Subcutaneous abdominal adipose tissue (tissue), 5 donors: ENCODE data around the gene GPATCH8.
"Not testable (repeated sequence)": the region's sequence is repeated elsewhere in the genome, so short reads cannot be mapped to it uniquely, and the experiment has no call there.

Experiments used
- H3K27ac ChIP-seq: one replicate; pipeline ENCODE4 v1.7.0; 2013; ENCODE audit warnings: low read depth, mild to moderate bottlenecking, inconsistent platforms, low read length, moderate library complexity
- H3K27me3 ChIP-seq, 5 donors: one replicate each; pipeline ENCODE4 v1.7.0; 2013; ENCODE audit warnings: low read length in 5 of 5, inconsistent platforms in 1 of 5; ENCODE audit not compliant: control insufficient read depth in 5 of 5, insufficient read depth in 4 of 5
- H3K36me3 ChIP-seq, 5 donors: one replicate each; pipeline ENCODE4 v1.7.0; 2013; ENCODE audit warnings: low read length in 5 of 5; ENCODE audit not compliant: control insufficient read depth in 5 of 5, insufficient read depth in 5 of 5
- H3K4me1 ChIP-seq, 5 donors: one replicate each; pipeline ENCODE4 v1.7.0; 2013; ENCODE audit warnings: low read length in 5 of 5, mild to moderate bottlenecking in 3 of 5, moderate library complexity in 1 of 5; ENCODE audit not compliant: control insufficient read depth in 5 of 5, insufficient read depth in 5 of 5
- H3K4me3 ChIP-seq, 5 donors: one replicate each; pipeline ENCODE4 v1.7.0; 2013; ENCODE audit warnings: low read length in 5 of 5, low read depth in 1 of 5
- H3K9ac ChIP-seq, 5 donors: one replicate each; pipeline ENCODE4 v1.7.0; 2013; ENCODE audit warnings: low read length in 5 of 5, mild to moderate bottlenecking in 4 of 5, moderate library complexity in 3 of 5
- H3K9me3 ChIP-seq, 5 donors: one replicate each; pipeline ENCODE4 v1.7.0; 2013; ENCODE audit warnings: low read length in 5 of 5; ENCODE audit not compliant: control insufficient read depth in 5 of 5
- donor health status: healthy.
- donor health status: healthy.
- donor health status: healthy.
- donor health status: healthy.
- donor health status: healthy.

GPATCH8 gene

GRCh38 chr17:44527102-44527501, 23.9 kb upstream of the GPATCH8 start:
- Histone ChIP-seq H3K4me3 (no peak overlapping the region), H3K9ac (no peak overlapping the region), H3K27me3 (peaks cover 0 to 2% (median 0%) of the 10 kb centered on the region in 5 donors), H3K36me3 (no peaks in the 10 kb centered on the region), H3K4me1 (peaks cover 0 to 2% (median 0%) of the 10 kb centered on the region in 5 donors), H3K27ac (no peak overlapping the region), H3K9me3 (peaks cover 0 to 5% (median 3%) of the 10 kb centered on the region in 5 donors)

- Histone ChIP-seq H3K9ac (no peak overlapping the region), H3K27me3 (no peaks in the 10 kb centered on the region), H3K4me1 (peaks cover 0 to 6% (median 0%) of the 10 kb centered on the region in 5 donors), H3K27ac (no peak overlapping the region), H3K4me3 (no peak overlapping the region), H3K36me3 (no peaks in the 10 kb centered on the region), H3K9me3 (peaks cover 0 to 5% (median 3%) of the 10 kb centered on the region in 5 donors)
Measured at GRCh38 chr17:44523672-44523972, 20.4 kb upstream of the GPATCH8 start.

GRCh38 chr17:44522883-44523671, 19.9 kb upstream of the GPATCH8 start:
- Histone ChIP-seq H3K9ac (no peak overlapping the region), H3K4me1 (peaks cover 0 to 7% (median 0%) of the 10 kb centered on the region in 5 donors), H3K27me3 (no peaks in the 10 kb centered on the region), H3K27ac (no peak overlapping the region), H3K9me3 (peaks cover 0 to 5% (median 3%) of the 10 kb centered on the region in 5 donors), H3K4me3 (no peak overlapping the region), H3K36me3 (no peaks in the 10 kb centered on the region)

- Histone ChIP-seq H3K9me3 (no peaks in the 10 kb centered on the region), H3K4me3 (no peak overlapping the region), H3K27ac (no peak overlapping the region), H3K4me1 (peaks cover 0 to 11% (median 0%) of the 10 kb centered on the region in 5 donors), H3K36me3 (no peaks in the 10 kb centered on the region), H3K27me3 (no peaks in the 10 kb centered on the region), H3K9ac (no peak overlapping the region)
Measured at GRCh38 chr17:44518032-44518431, 14.8 kb upstream of the GPATCH8 start.

- not testable (repeated sequence) for H3K9ac ChIP-seq, H3K9me3 ChIP-seq, H3K4me3 ChIP-seq, H3K27me3 ChIP-seq, H3K36me3 ChIP-seq, H3K27ac ChIP-seq, H3K4me1 ChIP-seq
Measured at GRCh38 chr17:44511241-44512134, 8.3 kb upstream of the GPATCH8 start.

GRCh38 chr17:44506939-44507604, 3.9 kb upstream of the GPATCH8 start:
- not testable (repeated sequence) for H3K9me3 ChIP-seq, H3K27me3 ChIP-seq, H3K36me3 ChIP-seq, H3K4me3 ChIP-seq, H3K9ac ChIP-seq, H3K27ac ChIP-seq
- peaks cover 1 to 19% (median 17%) of the 10 kb centered on the region in 5 donors for H3K4me1 ChIP-seq

- peak overlapping the region; percentile 89 to 98 (median 97) for H3K4me3 ChIP-seq
- peaks cover 1 to 51% (median 40%) of the 10 kb centered on the region in 5 donors for H3K4me1 ChIP-seq
- H3K9me3 ChIP-seq, result no peaks in the 10 kb centered on the region
- peak overlapping the region; percentile 94 to 98 (median 95) for H3K9ac ChIP-seq
- H3K27me3 ChIP-seq, result no peaks in the 10 kb centered on the region
- H3K36me3 ChIP-seq, result no peaks in the 10 kb centered on the region
- peak overlapping the region; percentile 88 for H3K27ac ChIP-seq
Measured at GRCh38 chr17:44502598-44503146, 534 bp downstream of the GPATCH8 start.

GRCh38 chr17:44501866-44502375, 1.3 kb downstream of the GPATCH8 start:
- Histone ChIP-seq H3K9me3 (no peaks in the 10 kb centered on the region), H3K9ac (peak overlapping the region; percentile 94 to 98 (median 95)), H3K27me3 (no peaks in the 10 kb centered on the region), H3K4me1 (peaks cover 1 to 51% (median 41%) of the 10 kb centered on the region in 5 donors), H3K36me3 (no peaks in the 10 kb centered on the region), H3K27ac (peak overlapping the region; percentile 88), H3K4me3 (peak overlapping the region; percentile 89 to 98 (median 97))

- no peaks in the 10 kb centered on the region for H3K36me3 ChIP-seq
- no peaks in the 10 kb centered on the region for H3K27me3 ChIP-seq
- H3K27ac ChIP-seq, result no peak overlapping the region
- no peaks in the 10 kb centered on the region for H3K9me3 ChIP-seq
- H3K4me3 ChIP-seq, result no peak overlapping the region
- H3K9ac ChIP-seq, result no peak overlapping the region
- H3K4me1 ChIP-seq, result peaks cover 1 to 56% (median 51%) of the 10 kb centered on the region in 5 donors
Measured at GRCh38 chr17:44499722-44500121, 3.5 kb downstream of the GPATCH8 start.
